Activated T-cell treated with anti-CD3 and anti-CD28 coated beads, Interleukin-2, amount 50 U/mL, for 24 hours (primary cell): ENCODE data around the gene GOLGA3.
"Not testable (repeated sequence)": the region's sequence is repeated elsewhere in the genome, so short reads cannot be mapped to it uniquely, and the experiment has no call there.

ENCODE experiments used
- DNase-seq: peaks from one replicate; pipeline ENCODE4 v3.0.0-alpha.2; 2020
- H3K27ac Mint-ChIP-seq: 2 replicates; pipeline ENCODE4 v1.8.0; 2020; ENCODE audit warnings: mild to moderate bottlenecking, mixed read lengths
- H3K27me3 Mint-ChIP-seq: 2 replicates; pipeline ENCODE4 v1.8.0; 2020; ENCODE audit warnings: mixed read lengths
- H3K36me3 Mint-ChIP-seq: 2 replicates; pipeline ENCODE4 v1.8.0; 2020; ENCODE audit warnings: low read depth, mixed read lengths
- H3K4me1 Mint-ChIP-seq: 2 replicates; pipeline ENCODE4 v1.8.0; 2020; ENCODE audit warnings: low read depth, mixed read lengths
- H3K4me3 Mint-ChIP-seq: 2 replicates; pipeline ENCODE4 v1.8.0; 2020; ENCODE audit warnings: mild to moderate bottlenecking, moderate library complexity, mixed read lengths
- H3K9me3 Mint-ChIP-seq: 2 replicates; pipeline ENCODE4 v1.8.0; 2020; ENCODE audit warnings: mixed read lengths

Gene GOLGA3

DNA sequence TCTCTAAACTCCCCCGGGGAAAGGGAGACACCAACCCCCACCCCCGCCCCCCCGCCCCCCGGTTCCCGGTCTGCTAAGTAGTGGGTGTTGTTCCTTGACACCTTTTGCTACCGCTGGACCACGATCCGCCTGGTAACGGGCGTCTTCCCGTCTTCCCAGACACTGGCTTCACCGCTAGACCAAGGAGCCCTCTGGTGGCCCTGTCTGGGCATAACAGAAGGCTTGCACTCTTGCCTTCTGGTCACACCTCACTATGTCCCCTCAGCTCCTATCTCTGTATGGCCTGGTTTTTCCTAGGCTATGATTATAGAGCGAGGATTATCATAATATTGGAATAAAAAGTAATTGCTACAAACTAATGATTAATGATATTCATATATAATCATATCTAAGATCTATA lies 19.3 kb downstream of the GOLGA3 start:
- H3K27ac Mint-ChIP-seq, H3K27me3 Mint-ChIP-seq, H3K9me3 Mint-ChIP-seq, DNase-seq, H3K4me3 Mint-ChIP-seq: not testable (repeated sequence)
- Mint-ChIP-seq H3K4me1 (peaks cover 43% of the 10 kb centered on the region), H3K36me3 (peaks cover 82% of the 10 kb centered on the region)

DNA sequence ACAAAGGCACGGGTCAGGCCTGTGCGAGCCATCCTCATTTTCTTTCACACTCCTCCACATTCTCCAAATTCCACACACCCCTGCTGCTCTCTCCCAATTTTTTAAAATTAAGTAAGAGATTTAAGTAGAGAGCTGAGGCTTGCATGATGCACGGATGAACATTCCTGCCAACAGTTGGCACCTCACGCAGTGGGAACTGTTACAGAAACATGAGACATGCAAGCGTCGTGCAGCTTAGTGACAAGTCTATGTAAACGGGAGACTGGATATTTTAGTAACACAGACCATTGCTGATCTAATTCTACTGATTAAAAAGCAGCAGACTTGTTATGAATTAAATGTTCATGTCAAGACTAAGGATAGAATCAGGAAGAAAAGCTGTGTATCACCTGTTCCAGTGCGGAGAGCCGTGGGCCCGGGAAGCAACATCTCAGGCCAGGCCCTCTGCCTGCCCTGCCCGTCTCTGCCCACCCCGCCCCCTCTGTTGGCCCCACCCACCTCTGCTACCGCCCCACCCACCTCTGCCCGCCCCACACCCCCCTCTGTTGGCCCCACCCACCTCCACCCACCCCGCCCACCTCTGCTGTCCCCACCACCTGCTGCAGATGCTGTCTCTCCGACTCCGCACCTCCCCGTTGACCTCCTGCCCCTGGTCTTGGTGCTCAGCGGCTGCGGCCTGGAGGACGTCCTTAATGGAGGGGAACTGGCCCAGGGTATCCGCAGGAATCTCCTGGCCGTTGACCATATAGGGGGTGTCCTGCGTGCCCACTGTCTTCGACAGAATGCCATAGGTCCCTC lies 21.2 kb downstream of the GOLGA3 start:
- Mint-ChIP-seq H3K9me3 (no peaks in the 10 kb centered on the region), H3K27me3 (no peaks in the 10 kb centered on the region), H3K4me3 (no peak overlapping the region), H3K27ac (peak overlapping the region; percentile 68), H3K36me3 (peaks cover 86% of the 10 kb centered on the region), H3K4me1 (peaks cover 33% of the 10 kb centered on the region)
- no peak for DNase-seq

DNA sequence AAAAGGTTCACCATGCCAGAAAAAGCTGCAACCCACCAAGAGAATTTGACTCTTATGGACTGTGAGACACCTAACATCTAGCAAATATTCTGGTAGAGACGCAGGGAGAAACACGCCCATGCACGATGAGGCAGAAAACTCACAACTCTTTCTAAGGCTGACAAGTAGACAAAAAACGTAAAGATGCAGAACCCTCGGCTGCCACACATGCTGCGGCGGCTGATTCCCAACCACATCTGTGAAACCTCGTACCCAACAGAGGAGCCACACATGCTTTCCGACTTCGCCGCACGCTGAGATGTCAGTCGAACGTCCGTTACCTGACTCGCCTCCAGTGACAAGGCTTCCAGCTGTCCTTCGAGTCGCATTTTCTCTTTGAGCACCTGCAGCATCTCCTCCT lies 21.8 kb downstream of the GOLGA3 start:
- peak overlapping the region; percentile 68 for H3K27ac Mint-ChIP-seq
- peaks cover 84% of the 10 kb centered on the region for H3K36me3 Mint-ChIP-seq
- no peaks in the 10 kb centered on the region for H3K9me3 Mint-ChIP-seq
- no peak overlapping the region for H3K4me3 Mint-ChIP-seq
- no peaks in the 10 kb centered on the region for H3K27me3 Mint-ChIP-seq
- DNase-seq, result peak; percentile 55
- H3K4me1 Mint-ChIP-seq, result peaks cover 29% of the 10 kb centered on the region

DNA sequence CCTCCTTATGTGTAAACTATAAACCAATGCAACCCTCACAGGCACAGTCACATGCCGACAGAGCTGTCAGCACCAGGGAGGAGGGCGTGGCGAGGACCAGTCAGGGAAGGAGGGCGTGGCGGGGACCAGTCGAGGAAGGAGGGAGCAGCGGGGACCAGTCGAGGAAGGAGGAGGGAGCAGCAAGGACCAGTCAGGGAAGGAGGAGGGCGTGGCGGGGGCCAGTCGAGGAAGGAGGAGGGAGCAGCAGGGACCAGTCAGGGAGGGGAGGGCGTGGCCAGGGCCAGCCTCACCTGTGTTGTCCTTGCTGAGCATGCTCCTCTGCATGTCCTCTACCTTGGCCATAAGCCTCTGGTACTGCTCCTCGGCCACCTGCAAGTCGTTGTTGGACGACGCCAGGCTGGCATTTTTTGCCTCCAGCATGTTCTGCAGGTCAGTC lies 24.2 kb downstream of the GOLGA3 start:
- peaks cover 90% of the 10 kb centered on the region for H3K36me3 Mint-ChIP-seq

DNA sequence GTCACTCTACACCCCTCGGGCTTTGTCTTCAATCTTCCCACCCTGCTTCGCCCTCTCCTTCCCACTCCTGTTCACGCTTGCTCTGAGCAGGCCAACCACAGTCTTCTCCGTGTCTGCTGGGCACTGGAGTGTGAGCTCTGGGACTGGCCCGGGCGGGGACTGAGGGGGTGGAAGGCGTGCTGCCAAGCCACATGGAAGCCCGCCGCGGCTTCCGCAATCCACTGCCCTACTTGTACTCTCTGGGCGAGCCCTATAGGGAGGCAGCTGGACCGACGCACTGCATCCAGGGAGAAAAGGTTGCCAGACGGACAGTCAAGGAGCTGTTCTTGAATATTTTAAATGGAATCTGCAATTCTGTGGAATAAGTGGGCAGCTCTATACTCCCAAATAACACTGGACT lies 24.8 kb downstream of the GOLGA3 start:
- H3K27me3 Mint-ChIP-seq, result no peaks in the 10 kb centered on the region
- H3K4me3 Mint-ChIP-seq, result no peak overlapping the region
- H3K4me1 Mint-ChIP-seq, result peaks cover 29% of the 10 kb centered on the region

More for the DNA sequence above, 24.2 kb downstream of the GOLGA3 start:
- DNase-seq, result no peak
- H3K9me3 Mint-ChIP-seq, result no peaks in the 10 kb centered on the region
- peaks cover 29% of the 10 kb centered on the region for H3K4me1 Mint-ChIP-seq
- H3K27me3 Mint-ChIP-seq, result no peaks in the 10 kb centered on the region
- no peak overlapping the region for H3K4me3 Mint-ChIP-seq
- no peak overlapping the region for H3K27ac Mint-ChIP-seq

DNA sequence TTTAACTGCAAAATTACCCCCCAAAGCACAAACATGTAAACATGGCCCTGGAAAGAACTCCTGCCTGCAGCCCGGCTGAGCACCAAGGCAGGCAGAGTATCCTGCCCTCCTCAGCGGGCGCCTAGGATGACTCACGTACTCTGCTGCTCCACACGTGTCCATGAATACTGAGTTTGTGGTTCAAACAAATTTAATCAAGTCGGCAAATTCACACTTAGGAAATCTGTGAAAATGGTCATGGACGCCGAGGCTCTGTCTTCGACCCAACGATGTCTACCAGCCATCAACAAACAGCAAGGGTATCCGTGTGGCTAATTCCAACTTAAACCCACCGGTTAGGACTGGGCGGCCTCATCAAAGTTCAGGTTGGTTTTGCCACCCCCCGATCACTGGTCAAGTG lies 25.5 kb downstream of the GOLGA3 start:
- Mint-ChIP-seq H3K36me3 (peaks cover 90% of the 10 kb centered on the region), H3K27ac (no peak overlapping the region), H3K4me1 (peaks cover 23% of the 10 kb centered on the region), H3K27me3 (no peaks in the 10 kb centered on the region), H3K9me3 (no peaks in the 10 kb centered on the region), H3K4me3 (no peak overlapping the region)
- no peak for DNase-seq

More for the DNA sequence above, 24.8 kb downstream of the GOLGA3 start:
- Mint-ChIP-seq H3K27ac (no peak overlapping the region), H3K36me3 (peaks cover 91% of the 10 kb centered on the region), H3K9me3 (no peaks in the 10 kb centered on the region)
- DNase-seq, result no peak

GRCh38 chr12:132801741-132802140 lies 26.9 kb downstream of the GOLGA3 start:
- H3K4me3 Mint-ChIP-seq, result no peak overlapping the region
- peaks cover 90% of the 10 kb centered on the region for H3K36me3 Mint-ChIP-seq
- no peak overlapping the region for H3K27ac Mint-ChIP-seq
- peaks cover 11% of the 10 kb centered on the region for H3K4me1 Mint-ChIP-seq
- no peaks in the 10 kb centered on the region for H3K9me3 Mint-ChIP-seq
- H3K27me3 Mint-ChIP-seq, result no peaks in the 10 kb centered on the region
- no peak for DNase-seq

GRCh38 chr12:132798836-132799235 lies 29.8 kb downstream of the GOLGA3 start:
- no peaks in the 10 kb centered on the region for H3K4me1 Mint-ChIP-seq
- peaks cover 95% of the 10 kb centered on the region for H3K36me3 Mint-ChIP-seq
- H3K27ac Mint-ChIP-seq, result no peak overlapping the region
- no peak overlapping the region for H3K4me3 Mint-ChIP-seq
- H3K9me3 Mint-ChIP-seq, result no peaks in the 10 kb centered on the region
- no peaks in the 10 kb centered on the region for H3K27me3 Mint-ChIP-seq
- DNase-seq, result no peak

- DNase-seq, result no peak
- Mint-ChIP-seq H3K27ac (no peak overlapping the region), H3K9me3 (no peaks in the 10 kb centered on the region), H3K4me3 (no peak overlapping the region), H3K27me3 (no peaks in the 10 kb centered on the region), H3K4me1 (no peaks in the 10 kb centered on the region), H3K36me3 (peaks cover 89% of the 10 kb centered on the region)
Measured at GRCh38 chr12:132797820-132798570, 30.7 kb downstream of the GOLGA3 start.

GRCh38 chr12:132795847-132796246 lies 32.8 kb downstream of the GOLGA3 start:
- peaks cover 86% of the 10 kb centered on the region for H3K36me3 Mint-ChIP-seq
- no peak overlapping the region for H3K4me3 Mint-ChIP-seq

DNA sequence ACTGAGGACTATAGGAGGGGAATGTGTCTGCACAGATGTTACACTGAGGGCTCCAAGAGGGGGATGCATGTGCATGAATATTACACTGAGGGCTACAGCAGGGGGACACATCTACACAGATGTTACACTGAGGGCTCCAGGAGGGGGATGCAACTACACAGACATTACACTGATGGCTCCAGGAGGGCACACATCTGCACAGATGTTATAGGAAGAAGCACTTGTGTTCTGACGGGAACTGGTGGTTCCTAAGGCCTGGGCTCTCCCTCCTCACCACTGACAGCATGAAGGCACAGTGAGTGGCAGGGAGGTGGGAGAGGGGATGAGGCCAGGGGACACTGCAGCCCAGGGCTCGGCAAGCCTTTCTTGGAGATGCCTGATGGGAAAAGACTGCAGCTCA lies 36.7 kb downstream of the GOLGA3 start:
- H3K9me3 Mint-ChIP-seq, H3K27ac Mint-ChIP-seq, H3K4me1 Mint-ChIP-seq, H3K4me3 Mint-ChIP-seq, H3K27me3 Mint-ChIP-seq, DNase-seq: not testable (repeated sequence)
- H3K36me3 Mint-ChIP-seq, result peaks cover 83% of the 10 kb centered on the region

More at GRCh38 chr12:132795847-132796246, 32.8 kb downstream of the GOLGA3 start:
- H3K4me1 Mint-ChIP-seq, result no peaks in the 10 kb centered on the region
- H3K27ac Mint-ChIP-seq, result no peak overlapping the region
- no peaks in the 10 kb centered on the region for H3K9me3 Mint-ChIP-seq
- H3K27me3 Mint-ChIP-seq, result no peaks in the 10 kb centered on the region
- DNase-seq, result no peak

DNA sequence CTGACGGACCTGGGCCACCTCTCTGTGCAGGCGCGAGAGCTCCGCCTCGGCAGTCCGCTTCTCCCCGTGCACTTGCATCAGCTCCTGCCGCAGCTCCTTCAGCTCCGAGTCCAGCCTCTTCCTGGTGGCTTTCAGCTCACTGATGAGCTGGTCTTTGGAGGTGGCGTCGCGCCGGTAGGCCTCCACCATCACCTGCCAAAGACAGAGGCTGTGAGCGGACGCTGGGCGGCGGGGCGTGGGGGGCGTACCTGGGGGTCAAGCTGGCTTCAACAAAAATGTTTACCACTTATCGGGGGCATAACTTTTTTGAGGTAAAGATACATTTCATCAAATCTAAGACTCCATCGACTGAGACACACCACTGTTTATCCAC lies 39.6 kb downstream of the GOLGA3 start:
- Mint-ChIP-seq H3K27ac (no peak overlapping the region), H3K4me1 (no peaks in the 10 kb centered on the region), H3K27me3 (no peaks in the 10 kb centered on the region), H3K36me3 (peaks cover 82% of the 10 kb centered on the region), H3K9me3 (no peaks in the 10 kb centered on the region), H3K4me3 (no peak overlapping the region)
- no peak for DNase-seq

DNA sequence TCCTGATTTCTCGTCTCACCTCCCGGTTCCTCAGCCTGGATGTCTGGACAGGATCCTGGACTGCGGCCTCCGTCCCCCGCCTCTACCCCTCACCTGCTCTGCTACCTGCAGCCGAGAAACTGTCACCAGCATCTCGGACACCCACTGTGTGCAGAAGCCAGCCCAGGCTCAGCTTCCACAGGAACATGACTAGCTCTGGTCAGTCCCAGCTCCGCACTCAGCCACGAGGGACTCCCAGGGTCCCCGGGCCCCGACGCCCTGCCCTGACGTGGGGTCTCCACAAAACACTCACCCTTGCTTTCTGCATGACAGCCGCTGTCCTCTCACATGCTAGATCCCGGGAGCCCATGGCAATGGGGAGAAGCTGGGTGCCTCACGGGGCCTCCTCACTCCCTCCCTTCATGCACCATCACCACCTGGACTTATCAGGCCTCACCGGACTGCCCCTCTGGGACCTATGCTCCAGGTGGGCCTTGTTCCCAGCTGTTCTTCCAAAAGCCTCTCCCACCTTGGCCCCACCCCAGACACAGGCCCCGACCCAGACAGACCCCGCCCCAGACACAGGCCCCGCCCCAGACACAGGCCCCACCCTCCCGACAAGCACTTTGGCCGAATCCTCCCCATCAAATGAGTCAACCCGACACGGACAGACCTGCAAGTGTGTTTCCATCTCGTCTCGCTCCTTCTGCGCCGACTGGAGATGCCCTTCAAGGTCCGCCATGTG lies 40.1 kb downstream of the GOLGA3 start:
- no peaks in the 10 kb centered on the region for H3K9me3 Mint-ChIP-seq
- DNase-seq, result no peak
- H3K27me3 Mint-ChIP-seq, result no peaks in the 10 kb centered on the region
- peaks cover 82% of the 10 kb centered on the region for H3K36me3 Mint-ChIP-seq
- H3K27ac Mint-ChIP-seq, result peak overlapping the region; percentile 50
- no peak overlapping the region for H3K4me3 Mint-ChIP-seq
- no peaks in the 10 kb centered on the region for H3K4me1 Mint-ChIP-seq

DNA sequence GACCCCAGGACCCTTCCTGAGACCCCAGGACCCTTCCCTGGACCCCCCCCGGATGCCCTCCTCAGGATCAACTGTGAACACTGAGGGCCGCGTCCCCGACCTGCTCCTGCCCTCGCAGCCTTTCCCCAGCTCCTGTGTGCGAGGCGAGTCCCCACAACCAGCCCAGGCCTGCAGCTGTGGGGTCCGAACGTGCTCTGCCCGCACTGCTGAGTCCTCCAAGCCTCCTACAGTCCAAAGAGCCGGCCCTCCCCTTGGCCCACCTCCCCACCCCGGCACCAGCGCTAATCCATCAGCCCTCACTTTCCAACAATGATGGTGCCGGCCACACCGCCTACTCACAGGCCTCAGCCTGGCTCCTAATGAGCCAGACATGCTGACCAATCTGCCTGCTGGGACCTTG lies 40.8 kb downstream of the GOLGA3 start:
- no peaks in the 10 kb centered on the region for H3K9me3 Mint-ChIP-seq
- no peak for DNase-seq
- no peaks in the 10 kb centered on the region for H3K4me1 Mint-ChIP-seq
- H3K27ac Mint-ChIP-seq, result peak overlapping the region; percentile 50
- no peak overlapping the region for H3K4me3 Mint-ChIP-seq
- peaks cover 88% of the 10 kb centered on the region for H3K36me3 Mint-ChIP-seq
- no peaks in the 10 kb centered on the region for H3K27me3 Mint-ChIP-seq
